ACC112 (cell line): Measurements from ENCODE around the gene KLHL9.

Experiments
- H2AFZ ChIP-seq: fragments of 200-600 bp; sonication (generic); one replicate; pipeline ENCODE4 v1.6.0; 2017; ENCODE audit warnings: antibody characterized with exemption, low read length; ENCODE audit not compliant: unreplicated experiment
- H3K27ac ChIP-seq: fragments of 200-600 bp; sonication (generic); 2 replicates; pipeline ENCODE4 v1.5.1; 2014; ENCODE audit warnings: low read depth, mild to moderate bottlenecking, antibody characterized with exemption, low read length, moderate library complexity
- H3K27me3 ChIP-seq: fragments of 200-600 bp; sonication (generic); 2 replicates; pipeline ENCODE4 v1.6.1; 2014; ENCODE audit warnings: mild to moderate bottlenecking, antibody characterized with exemption, low read length, moderate library complexity, mixed read lengths; ENCODE audit not compliant: insufficient read depth
- H3K36me3 ChIP-seq: fragments of 200-600 bp; sonication (generic); 2 replicates; pipeline ENCODE4 v1.6.1; 2016; ENCODE audit warnings: mild to moderate bottlenecking, antibody characterized with exemption, low read length, moderate library complexity, mixed read lengths; ENCODE audit not compliant: insufficient read depth
- H3K4me1 ChIP-seq: fragments of 200-600 bp; sonication (generic); one replicate; pipeline ENCODE4 v1.6.1; 2016; ENCODE audit warnings: low read length, mixed read lengths; ENCODE audit not compliant: insufficient read depth, unreplicated experiment, control insufficient read depth
- H3K4me3 ChIP-seq: fragments of 200-600 bp; sonication (generic); 2 replicates; pipeline ENCODE4 v1.5.1; 2014; ENCODE audit warnings: mild to moderate bottlenecking, low read depth, low read length
- H3K79me2 ChIP-seq: fragments of 200-600 bp; sonication (generic); one replicate; pipeline ENCODE4 v1.6.0; 2016; ENCODE audit warnings: low read length; ENCODE audit not compliant: control insufficient read depth, unreplicated experiment, insufficient read depth

KLHL9 gene

GRCh38 chr9:21348430-21348970 lies 13.3 kb upstream of the KLHL9 start:
- peaks cover 25% of the 10 kb centered on the region for H3K27me3 ChIP-seq
- H3K79me2 ChIP-seq = no peaks in the 10 kb centered on the region
- no peaks in the 10 kb centered on the region for H3K4me1 ChIP-seq
- no peak overlapping the region for H3K4me3 ChIP-seq
- H3K36me3 ChIP-seq = no peaks in the 10 kb centered on the region
- H2AFZ ChIP-seq = no peak overlapping the region
- no peak overlapping the region for H3K27ac ChIP-seq

- Histone ChIP-seq H3K36me3 (no peaks in the 10 kb centered on the region), H3K4me3 (no peak overlapping the region), H2AFZ (no peak overlapping the region), H3K79me2 (no peaks in the 10 kb centered on the region), H3K27ac (no peak overlapping the region), H3K4me1 (no peaks in the 10 kb centered on the region), H3K27me3 (peaks cover 2% of the 10 kb centered on the region; the same call in 1 of the 2 replicates)
Measured at GRCh38 chr9:21340735-21341134, 5.5 kb upstream of the KLHL9 start.

- Histone ChIP-seq H3K36me3 (peaks cover 19% of the 10 kb centered on the region), H3K4me1 (peaks cover 26% of the 10 kb centered on the region), H3K4me3 (no peak overlapping the region), H3K27ac (no peak overlapping the region), H3K27me3 (no peaks in the 10 kb centered on the region), H3K79me2 (peaks cover 37% of the 10 kb centered on the region), H2AFZ (no peak overlapping the region)
Measured at GRCh38 chr9:21336457-21336856, 1.3 kb upstream of the KLHL9 start.

- Histone ChIP-seq H3K36me3 (peaks cover 19% of the 10 kb centered on the region), H3K27ac (no peak overlapping the region), H3K4me1 (peaks cover 37% of the 10 kb centered on the region), H2AFZ (no peak overlapping the region), H3K4me3 (peak overlapping the region; percentile 84), H3K27me3 (no peaks in the 10 kb centered on the region), H3K79me2 (peaks cover 63% of the 10 kb centered on the region)
Measured at GRCh38 chr9:21333226-21333625, 2.0 kb downstream of the KLHL9 start.

GRCh38 chr9:21331676-21332402 lies 3.4 kb downstream of the KLHL9 start:
- Histone ChIP-seq H3K4me3 (peak overlapping the region; percentile 84), H3K27me3 (no peaks in the 10 kb centered on the region)

GRCh38 chr9:21326526-21327139 lies 8.6 kb downstream of the KLHL9 start:
- Histone ChIP-seq H3K4me1 (peaks cover 12% of the 10 kb centered on the region), H3K4me3 (no peak overlapping the region), H3K27ac (no peak overlapping the region), H2AFZ (no peak overlapping the region), H3K79me2 (peaks cover 38% of the 10 kb centered on the region), H3K36me3 (peaks cover 3% of the 10 kb centered on the region; the same call in 1 of the 2 replicates), H3K27me3 (no peaks in the 10 kb centered on the region)

More at GRCh38 chr9:21331676-21332402, 3.4 kb downstream of the KLHL9 start:
- H3K36me3 ChIP-seq = peaks cover 19% of the 10 kb centered on the region
- H2AFZ ChIP-seq = no peak overlapping the region
- H3K4me1 ChIP-seq = peaks cover 37% of the 10 kb centered on the region
- H3K27ac ChIP-seq = no peak overlapping the region
- H3K79me2 ChIP-seq = peaks cover 71% of the 10 kb centered on the region

- Histone ChIP-seq H3K4me1 (peaks cover 5% of the 10 kb centered on the region), H2AFZ (no peak overlapping the region), H3K36me3 (peaks cover 3% of the 10 kb centered on the region; the same call in 1 of the 2 replicates), H3K4me3 (no peak overlapping the region), H3K79me2 (peaks cover 17% of the 10 kb centered on the region), H3K27ac (no peak overlapping the region), H3K27me3 (no peaks in the 10 kb centered on the region)
Measured at GRCh38 chr9:21324047-21324446, 11.2 kb downstream of the KLHL9 start.

- no peaks in the 10 kb centered on the region for H3K27me3 ChIP-seq
- H2AFZ ChIP-seq = no peak overlapping the region
- peaks cover 10% of the 10 kb centered on the region for H3K79me2 ChIP-seq
- peaks cover 3% of the 10 kb centered on the region; the same call in 1 of the 2 replicates for H3K36me3 ChIP-seq
- no peaks in the 10 kb centered on the region for H3K4me1 ChIP-seq
- no peak overlapping the region for H3K27ac ChIP-seq
- H3K4me3 ChIP-seq = no peak overlapping the region
Measured at GRCh38 chr9:21322911-21323461, 12.2 kb downstream of the KLHL9 start.

GRCh38 chr9:21320465-21320864 lies 14.7 kb downstream of the KLHL9 start:
- H2AFZ ChIP-seq = no peak overlapping the region
- no peaks in the 10 kb centered on the region; the same call in 1 of the 2 replicates for H3K27me3 ChIP-seq
- no peak overlapping the region for H3K4me3 ChIP-seq
- no peaks in the 10 kb centered on the region for H3K4me1 ChIP-seq
- H3K36me3 ChIP-seq = peaks cover 3% of the 10 kb centered on the region; the same call in 1 of the 2 replicates
- H3K79me2 ChIP-seq = no peaks in the 10 kb centered on the region
- no peak overlapping the region for H3K27ac ChIP-seq

GRCh38 chr9:21317956-21318923 lies 17.0 kb downstream of the KLHL9 start:
- Histone ChIP-seq H3K27me3 (no peaks in the 10 kb centered on the region; the same call in 1 of the 2 replicates), H2AFZ (peak overlapping the region; percentile 57), H3K27ac (no peak overlapping the region), H3K4me1 (no peaks in the 10 kb centered on the region), H3K36me3 (no peaks in the 10 kb centered on the region; the same call in 1 of the 2 replicates), H3K79me2 (no peaks in the 10 kb centered on the region), H3K4me3 (no peak overlapping the region)
